ENCODE data around the gene HMCN1.

DNA sequence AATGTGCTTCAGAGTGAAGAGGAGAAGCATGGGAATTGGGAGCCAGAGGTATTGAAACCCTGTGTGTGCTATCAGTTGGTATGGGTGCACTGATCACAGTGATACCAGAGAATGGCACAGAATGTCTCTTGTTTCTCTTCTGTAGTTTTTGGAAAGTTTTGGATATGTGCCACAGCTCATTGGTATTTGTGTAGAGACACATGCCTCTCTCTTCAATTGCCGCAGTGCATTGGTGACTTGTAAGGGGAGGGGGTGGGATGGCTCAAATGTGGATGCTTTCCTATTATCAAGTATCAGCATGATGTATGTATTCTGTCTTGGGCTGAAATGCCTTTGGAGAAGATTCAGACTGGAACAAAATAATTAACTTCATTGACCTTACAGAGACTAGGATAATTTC lies 101.0 kb downstream of the HMCN1 start:
- TF ChIP-seq PBX3 (IDR thresholded peaks at IDR 0.05), result no peak
- TF ChIP-seq CTCF (IDR thresholded peaks at IDR 0.05), result no peak
- no peak for TF ChIP-seq EP300 (IDR thresholded peaks at IDR 0.05; ENCODE audit: borderline replicate concordance in 1 of 2, low read depth in 1 of 2, low read length in 1 of 2)
- TF ChIP-seq JUND (IDR thresholded peaks at IDR 0.05), result no peak
- TF ChIP-seq ELF1 (IDR thresholded peaks at IDR 0.05), result no peak
- no peak for TF ChIP-seq NRF1 (IDR thresholded peaks at IDR 0.05; ENCODE audit: low read depth, low read length)
- no peak for TF ChIP-seq GATA2 (CRISPR knock-in tag; IDR thresholded peaks at IDR 0.05)
- no peak for TF ChIP-seq CHD2 (IDR thresholded peaks at IDR 0.05; ENCODE audit: low read length, partially characterized antibody)
- TF ChIP-seq TEAD4 (IDR thresholded peaks at IDR 0.05; ENCODE audit: borderline replicate concordance, insufficient read depth), result no peak
